ENCODE results near the gene GXYLT2.

DNA sequence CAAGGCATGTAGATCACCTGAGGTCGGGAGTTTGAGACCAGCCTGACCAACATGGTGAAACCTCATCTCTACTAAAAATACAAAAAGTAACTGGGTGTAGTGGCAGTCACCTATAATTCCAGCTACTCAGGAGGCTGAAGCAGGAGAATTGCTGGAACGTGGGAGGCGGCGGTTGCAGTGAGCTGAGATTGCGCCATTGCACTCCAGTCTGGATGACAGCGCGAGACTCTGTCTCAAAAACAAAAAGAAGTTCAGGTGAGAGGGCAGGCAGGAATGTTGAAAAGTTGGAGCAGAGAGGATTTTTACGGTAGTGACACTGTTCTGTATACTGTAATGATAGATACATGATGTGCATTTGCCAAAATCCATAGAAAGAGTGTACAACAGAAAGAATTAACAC, 31.7 kb downstream of the GXYLT2 start:
- no peak for TF ChIP-seq POLR2AphosphoS5 (IDR thresholded peaks at IDR 0.05)
- TF ChIP-seq EP300 (IDR thresholded peaks at IDR 0.05) = no peak
- no peak for TF ChIP-seq POLR2A (IDR thresholded peaks at IDR 0.05)
- TF ChIP-seq, protein P1, sequence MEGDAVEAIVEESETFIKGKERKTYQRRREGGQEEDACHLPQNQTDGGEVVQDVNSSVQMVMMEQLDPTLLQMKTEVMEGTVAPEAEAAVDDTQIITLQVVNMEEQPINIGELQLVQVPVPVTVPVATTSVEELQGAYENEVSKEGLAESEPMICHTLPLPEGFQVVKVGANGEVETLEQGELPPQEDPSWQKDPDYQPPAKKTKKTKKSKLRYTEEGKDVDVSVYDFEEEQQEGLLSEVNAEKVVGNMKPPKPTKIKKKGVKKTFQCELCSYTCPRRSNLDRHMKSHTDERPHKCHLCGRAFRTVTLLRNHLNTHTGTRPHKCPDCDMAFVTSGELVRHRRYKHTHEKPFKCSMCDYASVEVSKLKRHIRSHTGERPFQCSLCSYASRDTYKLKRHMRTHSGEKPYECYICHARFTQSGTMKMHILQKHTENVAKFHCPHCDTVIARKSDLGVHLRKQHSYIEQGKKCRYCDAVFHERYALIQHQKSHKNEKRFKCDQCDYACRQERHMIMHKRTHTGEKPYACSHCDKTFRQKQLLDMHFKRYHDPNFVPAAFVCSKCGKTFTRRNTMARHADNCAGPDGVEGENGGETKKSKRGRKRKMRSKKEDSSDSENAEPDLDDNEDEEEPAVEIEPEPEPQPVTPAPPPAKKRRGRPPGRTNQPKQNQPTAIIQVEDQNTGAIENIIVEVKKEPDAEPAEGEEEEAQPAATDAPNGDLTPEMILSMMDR (IDR thresholded peaks at IDR 0.05) = no peak

All from sigmoid colon (tissue), 4 donors.